ENCODE data around the gene SKI.

SKI gene

DNA sequence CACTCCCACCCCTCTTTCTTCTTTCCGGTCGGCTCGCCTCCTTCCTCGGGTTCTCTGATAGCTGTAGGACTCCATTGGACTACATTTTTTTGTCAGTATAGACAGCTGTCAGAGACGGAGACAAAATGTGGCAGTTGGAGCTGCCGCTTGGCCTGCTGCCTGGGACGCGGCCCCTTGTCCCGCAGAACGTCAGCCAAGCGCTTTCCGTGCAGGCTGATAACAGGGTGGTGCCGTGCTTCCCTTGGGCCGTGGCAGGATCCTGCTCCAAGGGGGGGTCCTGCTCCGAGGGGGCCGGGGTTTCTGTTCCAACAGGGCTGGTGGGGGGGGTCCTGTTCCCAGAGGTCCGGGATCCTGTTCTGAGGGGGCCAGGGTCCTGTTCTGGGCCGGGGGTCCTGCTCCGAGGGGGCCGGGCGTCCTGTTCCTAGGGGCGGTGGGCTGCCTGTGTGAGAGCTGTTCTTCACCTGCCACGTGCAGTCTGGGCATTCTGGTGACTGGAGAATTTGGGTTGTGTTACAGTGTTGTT is 4.9 kb downstream of the SKI start:
- in situ Hi-C loops (cut with HindIII; ENCODE audit: low sequenced_read_pairs): no loop called here
- DNase-seq (ENCODE audit: low read depth): no peak
- H3K4me3 ChIP-seq (ENCODE audit: low read depth, low read length): peak overlapping the region; percentile 88

DNA sequence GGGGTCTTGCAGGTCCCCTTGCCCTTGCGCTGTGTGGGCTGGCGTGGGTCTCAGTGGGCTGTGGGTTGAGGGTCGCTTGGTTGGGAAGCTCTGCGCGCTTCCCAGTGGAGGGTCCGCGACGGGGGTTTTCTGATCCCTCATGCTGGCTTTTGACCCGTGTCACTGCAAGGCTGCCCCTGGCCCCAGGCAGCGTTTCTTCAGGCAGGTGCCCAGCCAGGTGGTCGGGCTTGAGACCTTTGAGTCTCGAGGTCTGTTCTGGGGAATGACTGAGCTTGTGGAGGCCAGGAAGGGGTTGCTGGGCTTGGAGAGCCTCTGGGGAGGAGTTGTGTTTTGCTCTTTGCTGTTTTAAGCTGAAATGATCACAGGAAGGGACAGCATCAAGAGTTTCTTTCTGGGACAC is 5.3 kb downstream of the SKI start:
- TF ChIP-seq, protein P1, sequence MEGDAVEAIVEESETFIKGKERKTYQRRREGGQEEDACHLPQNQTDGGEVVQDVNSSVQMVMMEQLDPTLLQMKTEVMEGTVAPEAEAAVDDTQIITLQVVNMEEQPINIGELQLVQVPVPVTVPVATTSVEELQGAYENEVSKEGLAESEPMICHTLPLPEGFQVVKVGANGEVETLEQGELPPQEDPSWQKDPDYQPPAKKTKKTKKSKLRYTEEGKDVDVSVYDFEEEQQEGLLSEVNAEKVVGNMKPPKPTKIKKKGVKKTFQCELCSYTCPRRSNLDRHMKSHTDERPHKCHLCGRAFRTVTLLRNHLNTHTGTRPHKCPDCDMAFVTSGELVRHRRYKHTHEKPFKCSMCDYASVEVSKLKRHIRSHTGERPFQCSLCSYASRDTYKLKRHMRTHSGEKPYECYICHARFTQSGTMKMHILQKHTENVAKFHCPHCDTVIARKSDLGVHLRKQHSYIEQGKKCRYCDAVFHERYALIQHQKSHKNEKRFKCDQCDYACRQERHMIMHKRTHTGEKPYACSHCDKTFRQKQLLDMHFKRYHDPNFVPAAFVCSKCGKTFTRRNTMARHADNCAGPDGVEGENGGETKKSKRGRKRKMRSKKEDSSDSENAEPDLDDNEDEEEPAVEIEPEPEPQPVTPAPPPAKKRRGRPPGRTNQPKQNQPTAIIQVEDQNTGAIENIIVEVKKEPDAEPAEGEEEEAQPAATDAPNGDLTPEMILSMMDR (IDR thresholded peaks at IDR 0.05; ENCODE audit: low read depth, low read length, missing control alignments): no peak
- H3K4me3 ChIP-seq (ENCODE audit: low read depth, low read length): peak overlapping the region; percentile 88
- no peak for DNase-seq (ENCODE audit: low read depth)
- in situ Hi-C loops (cut with HindIII; ENCODE audit: low sequenced_read_pairs): no loop called here

More for the DNA sequence above, 4.9 kb downstream of the SKI start:
- TF ChIP-seq, protein P1 (IDR thresholded peaks at IDR 0.05; ENCODE audit: low read depth, low read length, missing control alignments): no peak

DNA sequence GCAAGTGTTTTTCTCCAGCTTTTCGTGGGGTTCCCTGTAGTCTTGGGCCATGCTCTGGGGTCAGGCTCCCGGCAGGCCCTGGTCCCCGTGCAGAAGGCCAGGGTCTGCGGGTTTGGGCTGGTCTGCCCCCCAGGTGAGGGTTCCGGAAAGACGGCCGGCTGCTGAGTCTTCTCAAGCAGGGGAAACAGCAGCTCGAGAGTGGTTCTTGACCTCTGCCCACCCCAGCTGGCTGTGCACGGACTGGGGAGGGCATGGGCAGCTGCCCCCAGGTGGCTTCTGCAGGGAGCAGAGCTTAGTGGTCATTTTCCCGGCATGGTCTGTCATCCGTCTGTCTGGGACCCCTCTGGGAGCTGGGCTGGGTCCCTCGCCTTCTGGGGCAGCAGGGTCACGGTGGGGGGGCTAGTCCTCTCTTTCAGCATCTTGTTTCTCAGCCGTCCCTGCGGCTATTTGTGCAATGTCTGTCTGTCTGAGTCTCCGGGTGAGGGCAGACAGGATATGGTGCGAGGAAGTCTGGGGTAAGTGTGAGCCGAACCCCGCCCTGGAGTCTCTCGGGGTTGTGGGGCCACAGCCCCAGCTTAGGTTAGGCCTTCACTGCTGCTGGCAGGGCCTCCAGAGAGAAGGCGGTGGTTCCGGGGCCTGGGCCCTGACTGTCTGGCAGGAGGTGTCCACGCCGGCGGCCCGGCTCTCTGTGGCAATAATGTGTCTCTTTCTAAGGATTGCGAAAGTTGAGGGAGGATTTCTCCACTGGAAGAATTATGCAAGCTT is 6.1 kb downstream of the SKI start:
- in situ Hi-C loops (cut with HindIII; ENCODE audit: low sequenced_read_pairs): no loop called here
- TF ChIP-seq, protein P1 (IDR thresholded peaks at IDR 0.05; ENCODE audit: low read depth, low read length, missing control alignments): no peak
- no peak for DNase-seq (ENCODE audit: low read depth)
- H3K4me3 ChIP-seq (ENCODE audit: low read depth, low read length): peak overlapping the region; percentile 88

DNA sequence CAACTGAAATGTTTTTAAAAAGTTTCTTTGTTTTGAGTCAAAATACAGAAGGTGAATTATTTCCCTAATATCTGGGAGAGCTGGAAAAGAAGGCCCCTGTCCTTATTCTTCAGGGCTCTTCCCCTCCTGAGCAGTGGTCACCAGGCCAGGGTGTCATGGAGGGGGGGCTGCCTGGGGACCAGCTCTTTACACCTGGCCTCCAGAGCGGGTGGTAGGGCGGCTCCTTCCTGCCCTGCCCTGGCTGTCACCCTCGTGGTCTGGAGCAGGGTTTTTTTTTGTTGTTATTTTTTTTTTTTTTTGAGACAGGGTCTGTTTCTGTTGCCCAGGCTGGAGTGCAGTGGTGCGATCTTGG is 6.6 kb downstream of the SKI start:
- TF ChIP-seq, protein P1 (IDR thresholded peaks at IDR 0.05; ENCODE audit: low read depth, low read length, missing control alignments): no peak
- H3K4me3 ChIP-seq (ENCODE audit: low read depth, low read length): peak overlapping the region; percentile 88
- in situ Hi-C loops (cut with HindIII; ENCODE audit: low sequenced_read_pairs): no loop called here
- DNase-seq (ENCODE audit: low read depth): no peak

DNA sequence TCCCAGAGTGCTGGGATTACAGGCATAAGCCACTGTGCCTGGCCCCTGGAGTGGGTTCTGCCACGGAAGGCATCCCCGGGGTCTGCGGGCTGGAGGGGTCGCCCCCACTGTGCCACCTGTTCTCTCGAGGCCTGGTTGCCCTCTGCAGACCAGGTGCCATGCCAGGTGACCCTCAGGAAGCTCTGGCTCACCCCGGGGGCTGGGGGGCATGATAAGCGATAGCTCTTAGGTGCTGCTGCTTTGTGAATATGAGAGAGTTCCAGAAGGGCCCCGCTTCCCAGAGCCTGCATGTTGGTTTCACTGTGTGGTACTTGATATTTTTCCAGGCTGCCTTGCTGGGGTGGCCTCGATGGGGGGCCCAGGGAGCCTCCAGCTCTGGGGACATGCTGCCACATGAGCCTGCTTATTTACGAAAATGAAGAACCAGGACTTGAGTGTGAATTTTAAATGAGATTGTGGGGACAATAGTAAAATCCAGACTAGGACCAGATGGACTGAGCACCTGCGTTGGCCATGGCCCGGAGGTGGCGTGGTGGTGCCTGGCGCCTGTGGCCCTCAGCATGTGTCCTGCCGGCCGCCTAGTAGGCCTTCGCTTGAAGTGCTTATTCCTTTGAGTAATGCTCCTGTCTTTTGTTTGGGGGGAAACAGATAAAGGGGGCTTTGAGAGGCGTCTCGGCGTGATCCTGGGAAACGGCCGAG is 7.3 kb downstream of the SKI start:
- no peak for DNase-seq (ENCODE audit: low read depth)
- in situ Hi-C loops (cut with HindIII; ENCODE audit: low sequenced_read_pairs): no loop called here
- H3K4me3 ChIP-seq (ENCODE audit: low read depth, low read length): no peak overlapping the region
- TF ChIP-seq, protein P1 (IDR thresholded peaks at IDR 0.05; ENCODE audit: low read depth, low read length, missing control alignments): no peak

DNA sequence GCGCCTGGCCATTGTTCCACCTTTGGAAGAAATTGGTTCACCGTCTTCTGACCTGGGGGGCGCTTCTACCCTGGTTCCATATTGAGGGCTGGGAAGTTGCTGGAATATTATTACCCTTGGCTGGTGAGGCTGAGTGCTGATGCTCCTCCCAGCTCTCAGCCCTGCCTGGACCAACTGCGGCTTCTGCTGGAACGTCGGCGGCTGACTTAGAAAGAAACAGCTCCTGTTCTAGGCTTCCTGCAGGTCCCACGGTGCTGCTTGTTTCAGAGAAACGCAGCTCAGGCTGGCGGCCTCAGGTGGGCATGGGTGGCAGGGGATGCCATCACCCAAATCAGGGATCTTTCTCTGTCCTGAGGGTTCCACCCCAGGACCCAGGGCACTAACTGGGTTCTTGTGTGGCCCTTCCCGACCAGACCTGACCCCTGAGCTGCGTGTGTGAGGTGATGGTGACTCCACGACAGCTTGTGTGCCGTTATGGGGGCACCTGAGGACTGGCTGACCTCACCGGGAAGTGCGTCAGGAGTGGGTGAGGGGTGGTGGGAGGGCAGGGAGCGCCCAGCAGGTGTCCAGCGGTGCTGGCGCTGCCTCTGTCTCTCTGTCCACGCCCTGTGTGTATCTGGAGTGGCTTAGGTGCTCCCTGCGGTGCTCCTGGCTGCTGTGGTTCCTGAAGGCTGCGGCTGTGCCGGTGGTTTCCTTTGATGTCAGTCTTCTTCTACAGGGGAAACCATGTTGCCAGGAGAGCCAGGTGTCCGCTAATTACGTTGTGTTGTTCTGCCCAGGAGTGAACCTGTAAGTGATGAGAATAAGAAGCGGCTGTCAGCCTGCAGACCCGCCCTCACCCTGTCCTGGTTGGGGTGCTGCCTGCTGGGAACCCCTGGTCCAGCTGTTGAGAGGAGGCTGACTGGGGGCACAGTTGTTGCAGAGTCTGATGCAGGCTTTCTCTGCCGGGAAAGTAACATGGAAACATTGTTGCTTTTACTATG is 8.9 kb downstream of the SKI start:
- DNase-seq (ENCODE audit: low read depth): no peak
- TF ChIP-seq, protein P1 (IDR thresholded peaks at IDR 0.05; ENCODE audit: low read depth, low read length, missing control alignments): no peak
- in situ Hi-C loops (cut with HindIII; ENCODE audit: low sequenced_read_pairs): no loop called here
- no peak overlapping the region for H3K4me3 ChIP-seq (ENCODE audit: low read depth, low read length)

Measured in astrocyte of the cerebellum (primary cell).